ENCODE results near the gene BICD2. TPM values are rescaled to one million over a fixed set of nuclear protein-coding genes. Genes with fewer than 3 reads are reported as not detected.
A peak's percentile ranks its signal among the peaks of the same experiment; 100 is the strongest.

Gene BICD2
- total and polyA plus RNA-seq, 9 of the 15 experiments (the other 6 are each of a cell fraction or from before 2014, with no cell fraction given), result 3.6 to 23.4 (median 11.8) TPM

GRCh38 chr9:92790542-92791527 is 26.2 kb upstream of the BICD2 start (continued):
- peak; percentile 89 for TF ChIP-seq REST (IDR thresholded peaks at IDR 0.05; ENCODE audit: borderline replicate concordance)
- no peak for TF ChIP-seq REST (CRISPR knock-in tag; IDR thresholded peaks at IDR 0.05; ENCODE audit: low read depth)
- TF ChIP-seq CTCF (IDR thresholded peaks at IDR 0.05 in 2 of 3, conservative IDR thresholded peaks at IDR 0.05 in 1 of 3; ENCODE audit: insufficient read depth in 2 of 3, low read depth in 1 of 3, low read length in 3 of 3), result peak; percentile 83 to 91 (median 84)
- TF ChIP-seq CCNT2 (IDR thresholded peaks at IDR 0.05; ENCODE audit: borderline replicate concordance, extremely low read depth, insufficient read length, low read depth, low read length), result no peak
- TF ChIP-seq NR2F6 (CRISPR knock-in tag; IDR thresholded peaks at IDR 0.05), result no peak
- 0 out of 4 replicates have a peak, but pooled peaks of 1 of the 2 experiments have one; percentile 26 for TF ChIP-seq MAZ (CRISPR knock-in tag; conservative IDR thresholded peaks at IDR 0.05 in 1 of 2, IDR thresholded peaks at IDR 0.05 in 1 of 2)
